Measurements from ENCODE around the gene MAZ. TPM values are rescaled to one million over a fixed set of nuclear protein-coding genes. Genes with fewer than 3 reads are reported as not detected.
"Not testable (repeated sequence)": the region's sequence is repeated elsewhere in the genome, so short reads cannot be mapped to it uniquely, and the experiment has no call there.

The MAZ gene
- total and polyA plus RNA-seq, 8 donors, result 11.7 to 865 (median 110) TPM

DNA sequence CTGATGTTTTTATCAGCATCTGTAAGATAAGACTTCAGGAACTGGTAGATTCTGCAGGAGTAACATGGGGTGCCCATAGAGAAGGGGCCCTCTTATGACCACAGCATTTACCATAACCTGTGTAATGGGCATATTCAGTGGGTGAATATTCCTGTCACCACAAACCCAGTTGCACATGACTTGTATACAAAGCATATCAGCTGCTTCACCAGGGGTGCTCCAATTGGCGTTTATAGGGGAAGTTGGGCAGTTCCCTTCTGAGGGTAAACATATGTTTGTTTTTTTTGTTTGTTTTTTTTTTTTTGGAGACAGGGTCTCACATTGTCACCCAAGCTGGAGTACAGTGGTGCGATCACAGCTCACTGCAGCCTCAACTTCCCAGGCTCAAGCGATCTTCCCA, 39.8 kb upstream of the MAZ start:
- DNase-seq, result no peak
- H3K4me3 ChIP-seq, result no peak overlapping the region
- TF ChIP-seq, protein P1, sequence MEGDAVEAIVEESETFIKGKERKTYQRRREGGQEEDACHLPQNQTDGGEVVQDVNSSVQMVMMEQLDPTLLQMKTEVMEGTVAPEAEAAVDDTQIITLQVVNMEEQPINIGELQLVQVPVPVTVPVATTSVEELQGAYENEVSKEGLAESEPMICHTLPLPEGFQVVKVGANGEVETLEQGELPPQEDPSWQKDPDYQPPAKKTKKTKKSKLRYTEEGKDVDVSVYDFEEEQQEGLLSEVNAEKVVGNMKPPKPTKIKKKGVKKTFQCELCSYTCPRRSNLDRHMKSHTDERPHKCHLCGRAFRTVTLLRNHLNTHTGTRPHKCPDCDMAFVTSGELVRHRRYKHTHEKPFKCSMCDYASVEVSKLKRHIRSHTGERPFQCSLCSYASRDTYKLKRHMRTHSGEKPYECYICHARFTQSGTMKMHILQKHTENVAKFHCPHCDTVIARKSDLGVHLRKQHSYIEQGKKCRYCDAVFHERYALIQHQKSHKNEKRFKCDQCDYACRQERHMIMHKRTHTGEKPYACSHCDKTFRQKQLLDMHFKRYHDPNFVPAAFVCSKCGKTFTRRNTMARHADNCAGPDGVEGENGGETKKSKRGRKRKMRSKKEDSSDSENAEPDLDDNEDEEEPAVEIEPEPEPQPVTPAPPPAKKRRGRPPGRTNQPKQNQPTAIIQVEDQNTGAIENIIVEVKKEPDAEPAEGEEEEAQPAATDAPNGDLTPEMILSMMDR (IDR thresholded peaks at IDR 0.05), result no peak
- TF ChIP-seq EP300 (IDR thresholded peaks at IDR 0.05) (no peak), POLR2AphosphoS5 (IDR thresholded peaks at IDR 0.05) (no peak), POLR2A (IDR thresholded peaks at IDR 0.05) (no peak)
- peaks cover 0 to 6% (median 0%) of the 10 kb centered on the region in 3 donors for H3K27me3 ChIP-seq
- H3K9me3 ChIP-seq, result no peaks in the 10 kb centered on the region
- no peaks in the 10 kb centered on the region for H3K36me3 ChIP-seq
- no peak overlapping the region for H3K27ac ChIP-seq
- H3K4me1 ChIP-seq, result peaks cover 0 to 12% (median 3%) of the 10 kb centered on the region in 4 donors
- WGBS, 5 donors, result 79 to 94% (median 87%) methylated on average over 3 of the region's 3 CpGs
- intact Hi-C loops (cut with DNase I; ENCODE audit: low total_unique reads), result no loop called here

DNA sequence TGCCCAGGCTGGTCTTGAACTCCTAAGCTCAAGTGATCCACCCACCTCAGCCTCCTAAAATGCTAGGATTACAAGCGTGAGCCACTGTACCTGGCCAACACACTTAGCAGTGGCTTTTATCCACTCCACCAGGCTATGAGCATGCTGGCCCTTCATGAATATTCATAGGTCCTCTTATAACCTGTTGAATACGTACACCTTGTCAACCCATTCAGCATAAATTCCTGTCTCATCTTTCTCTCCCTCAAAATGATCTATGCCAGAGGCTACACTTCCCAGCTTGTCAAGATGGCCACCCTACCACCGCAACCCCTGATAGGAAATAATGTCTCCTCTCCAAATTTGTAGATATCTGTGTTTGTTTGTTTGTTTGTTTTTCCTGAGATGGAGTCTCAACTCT, 39.3 kb upstream of the MAZ start:
- H3K27me3 ChIP-seq, result peaks cover 0 to 6% (median 0%) of the 10 kb centered on the region in 3 donors
- no peak overlapping the region for H3K4me3 ChIP-seq
- TF ChIP-seq POLR2A (IDR thresholded peaks at IDR 0.05) (no peak), POLR2AphosphoS5 (IDR thresholded peaks at IDR 0.05) (no peak), EP300 (IDR thresholded peaks at IDR 0.05) (no peak)
- TF ChIP-seq, protein P1 (IDR thresholded peaks at IDR 0.05), result no peak
- no peaks in the 10 kb centered on the region for H3K36me3 ChIP-seq
- peaks cover 0 to 12% (median 3%) of the 10 kb centered on the region in 4 donors for H3K4me1 ChIP-seq
- H3K9me3 ChIP-seq, result no peaks in the 10 kb centered on the region
- DNase-seq, result no peak
- intact Hi-C loops (cut with DNase I; ENCODE audit: low total_unique reads), result no loop called here
- no peak overlapping the region for H3K27ac ChIP-seq
- 89 to 94% (median 93%) methylated on average over 3 of the region's 3 CpGs for WGBS, 5 donors

DNA sequence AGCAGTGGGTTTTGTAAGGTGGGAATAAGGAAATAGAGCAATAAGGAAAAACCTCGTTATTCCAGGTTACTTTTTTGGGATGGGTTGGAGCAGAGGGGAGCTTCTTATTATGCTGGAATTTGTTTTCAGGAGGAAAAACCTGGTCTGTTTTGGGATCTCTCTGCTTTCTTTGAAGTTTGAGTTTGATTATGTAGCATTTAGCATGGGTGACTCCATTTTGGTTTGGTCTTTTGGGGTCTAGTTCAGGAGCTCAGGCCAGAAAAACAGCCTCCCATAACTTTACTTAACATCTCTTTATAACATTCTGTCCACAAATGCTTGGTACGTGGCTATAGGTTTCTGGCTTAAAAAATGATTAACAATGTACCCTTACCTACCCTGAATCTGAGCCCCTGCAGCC, 36.8 kb upstream of the MAZ start:
- DNase-seq, result no peak
- TF ChIP-seq POLR2A (IDR thresholded peaks at IDR 0.05) (no peak), EP300 (IDR thresholded peaks at IDR 0.05) (no peak), POLR2AphosphoS5 (IDR thresholded peaks at IDR 0.05) (no peak)
- TF ChIP-seq, protein P1 (IDR thresholded peaks at IDR 0.05), result no peak
- Histone ChIP-seq H3K4me1 (peaks cover 0 to 12% (median 3%) of the 10 kb centered on the region in 4 donors), H3K36me3 (no peaks in the 10 kb centered on the region), H3K27ac (no peak overlapping the region), H3K9me3 (no peaks in the 10 kb centered on the region), H3K27me3 (peaks cover 0 to under 1% (median 0%) of the 10 kb centered on the region in 3 donors), H3K4me3 (no peak overlapping the region)
- intact Hi-C loops (cut with DNase I; ENCODE audit: low total_unique reads), result no loop called here
- WGBS, 5 donors, result 81 to 90% (median 86%) methylated on average over 2 of the region's 2 CpGs

DNA sequence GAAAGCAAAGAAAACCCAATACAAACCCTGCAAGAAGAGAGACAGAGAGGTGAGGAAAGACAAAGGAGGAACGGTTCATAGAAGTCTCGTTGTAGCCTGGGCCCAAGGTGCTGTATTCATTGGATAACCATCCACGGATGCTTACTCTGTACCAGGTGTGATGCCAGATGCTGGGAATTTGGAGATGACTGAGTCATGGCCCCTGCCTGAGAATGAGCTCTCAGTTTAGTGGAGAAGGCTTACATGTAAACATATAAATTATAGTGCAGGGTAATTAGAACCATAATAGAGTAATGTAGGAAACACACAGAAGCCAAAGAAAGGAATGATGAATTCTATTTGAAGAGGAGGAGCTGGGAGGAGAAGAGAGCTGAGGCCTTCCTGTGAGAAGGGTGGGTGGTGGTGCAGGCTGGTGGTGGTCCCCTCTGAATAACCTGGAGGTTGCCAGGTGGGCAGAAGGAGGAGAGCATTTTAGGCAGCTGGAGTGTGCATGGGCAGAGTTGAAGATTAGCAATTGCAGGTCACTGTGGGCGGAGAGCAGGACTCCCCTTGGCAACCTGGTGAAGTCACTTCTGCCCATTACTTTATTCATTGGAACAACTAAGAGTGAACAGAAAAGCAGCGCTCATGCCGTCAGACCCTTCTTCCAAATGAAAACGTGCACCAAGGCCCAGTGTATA, 35.9 kb upstream of the MAZ start:
- no peak for DNase-seq
- WGBS, 5 donors, result 74 to 76% (median 75%) methylated on average over 7 of the region's 7 CpGs
- H3K36me3 ChIP-seq, result no peaks in the 10 kb centered on the region
- intact Hi-C loops (cut with DNase I; ENCODE audit: low total_unique reads), result no loop called here
- H3K9me3 ChIP-seq, result no peaks in the 10 kb centered on the region
- H3K4me3 ChIP-seq, result no peak overlapping the region
- TF ChIP-seq, protein P1 (IDR thresholded peaks at IDR 0.05), result no peak
- peaks cover 0 to 3% (median under 1%) of the 10 kb centered on the region in 4 donors for H3K4me1 ChIP-seq
- H3K27ac ChIP-seq, result no peak overlapping the region
- no peaks in the 10 kb centered on the region for H3K27me3 ChIP-seq

DNA sequence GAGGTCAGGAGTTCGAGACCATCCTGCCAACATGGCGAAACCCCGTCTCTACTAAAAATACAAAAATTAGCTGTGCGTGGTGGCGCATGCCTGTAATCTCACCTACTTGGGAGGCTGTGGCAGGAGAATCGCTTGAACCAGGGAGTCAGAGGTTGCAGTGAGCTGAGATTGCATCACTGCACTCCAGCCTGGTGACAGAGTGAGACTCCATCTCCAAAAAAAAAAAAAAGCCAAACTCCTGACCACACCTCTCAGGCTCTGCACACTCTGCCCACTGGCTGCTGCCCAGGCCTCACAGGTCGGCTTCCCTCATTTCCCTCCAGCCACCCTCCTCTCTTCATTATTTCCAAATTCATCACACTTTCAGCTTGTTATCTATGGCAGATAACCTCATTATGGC, 34.0 kb upstream of the MAZ start:
- H3K9me3 ChIP-seq; H3K36me3 ChIP-seq; DNase-seq; H3K4me1 ChIP-seq; H3K27ac ChIP-seq; intact Hi-C loops (cut with DNase I; ENCODE audit: low total_unique reads); H3K27me3 ChIP-seq; H3K4me3 ChIP-seq: not testable (repeated sequence)
- 80 to 88% (median 83%) methylated on average over 7 of the region's 7 CpGs for WGBS, 5 donors
